DMS 273 (cell line): Measurements from ENCODE around the gene MAEL.

ENCODE experiments used
- DNase-seq: peaks from one replicate; lab custom pipeline; 2025; ENCODE audit not compliant: unreplicated experiment; lab: John Stamatoyannopoulos, UW

The MAEL gene

GRCh38 chr1:166988974-166989515 is at the start of gene MAEL:
TSS of gene MAEL (plus strand) at chr1:166989280. CDS start at chr1:166989353, 73 bp downstream.
- DNase-seq: no peak

GRCh38 chr1:166939741-166940375 is 49.2 kb upstream of the MAEL start:
- DNase-seq: peak; percentile 3

- no peak for DNase-seq
Observed at GRCh38 chr1:166944186-166944967, 44.7 kb upstream of the MAEL start.

GRCh38 chr1:166947398-166948043 is 41.6 kb upstream of the MAEL start:
- peak; percentile 77 for DNase-seq

DNA sequence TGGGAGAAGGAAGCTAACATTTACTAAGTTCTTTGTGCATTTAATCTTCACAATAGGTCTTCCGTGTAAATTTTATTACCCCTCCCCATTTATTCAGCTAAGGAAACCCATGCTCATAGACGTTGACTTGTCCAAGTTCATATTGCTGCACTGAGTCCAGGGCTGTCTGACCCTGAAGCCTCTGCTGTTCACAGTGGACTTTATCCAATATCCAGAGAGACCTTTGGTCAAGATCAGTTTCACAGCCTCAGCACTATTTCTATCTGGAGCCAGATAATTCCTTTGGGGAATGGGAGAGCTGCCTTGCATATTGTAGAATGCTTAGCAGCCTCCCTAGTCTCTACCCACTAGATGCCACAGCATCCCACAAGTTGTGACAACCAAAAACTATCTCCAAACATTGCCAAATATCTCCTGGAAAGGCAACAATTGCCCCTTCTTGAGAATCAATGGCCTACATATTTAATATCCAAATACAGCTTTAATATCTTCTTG is 40.2 kb upstream of the MAEL start:
- no peak for DNase-seq

DNA sequence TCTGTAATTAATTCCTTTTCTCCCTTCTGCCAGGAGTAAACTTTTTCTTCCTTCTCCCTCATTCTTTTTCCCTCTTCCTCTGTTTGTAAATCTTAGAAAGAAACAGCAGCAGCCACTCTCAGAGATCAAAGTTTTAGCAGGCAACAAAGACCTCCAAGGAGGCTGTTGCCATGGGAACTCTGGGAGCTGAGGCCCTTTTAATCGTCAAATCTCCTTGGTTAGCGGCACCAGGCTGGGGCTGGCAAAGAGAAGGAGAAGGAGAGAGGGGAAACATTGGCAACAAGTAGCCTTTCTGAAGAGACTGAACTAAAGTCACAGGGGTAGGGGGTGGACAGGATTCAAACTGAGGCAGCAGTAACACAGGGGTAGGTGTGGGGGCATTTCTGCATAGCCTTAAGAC is 38.9 kb upstream of the MAEL start:
- peak; percentile 32 for DNase-seq

DNA sequence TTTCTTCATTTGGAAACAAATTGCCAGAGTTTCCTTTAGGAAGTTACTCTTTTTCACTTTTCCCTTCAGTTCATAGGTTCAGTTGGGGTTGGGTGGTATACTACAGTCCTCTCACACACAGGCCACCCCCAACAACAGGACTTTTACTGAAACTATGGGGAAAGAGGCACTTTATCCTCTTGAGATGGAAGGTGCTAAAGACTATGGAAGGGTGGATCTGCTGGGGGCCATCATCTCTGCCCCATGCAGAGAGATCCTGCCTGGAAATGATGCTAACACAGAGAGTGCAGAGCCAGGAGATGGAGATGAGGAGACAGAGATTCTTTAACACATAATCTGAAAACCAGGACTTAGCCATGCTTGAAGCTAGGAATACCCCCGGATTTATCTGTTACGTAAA is 38.0 kb upstream of the MAEL start:
- DNase-seq: no peak

DNA sequence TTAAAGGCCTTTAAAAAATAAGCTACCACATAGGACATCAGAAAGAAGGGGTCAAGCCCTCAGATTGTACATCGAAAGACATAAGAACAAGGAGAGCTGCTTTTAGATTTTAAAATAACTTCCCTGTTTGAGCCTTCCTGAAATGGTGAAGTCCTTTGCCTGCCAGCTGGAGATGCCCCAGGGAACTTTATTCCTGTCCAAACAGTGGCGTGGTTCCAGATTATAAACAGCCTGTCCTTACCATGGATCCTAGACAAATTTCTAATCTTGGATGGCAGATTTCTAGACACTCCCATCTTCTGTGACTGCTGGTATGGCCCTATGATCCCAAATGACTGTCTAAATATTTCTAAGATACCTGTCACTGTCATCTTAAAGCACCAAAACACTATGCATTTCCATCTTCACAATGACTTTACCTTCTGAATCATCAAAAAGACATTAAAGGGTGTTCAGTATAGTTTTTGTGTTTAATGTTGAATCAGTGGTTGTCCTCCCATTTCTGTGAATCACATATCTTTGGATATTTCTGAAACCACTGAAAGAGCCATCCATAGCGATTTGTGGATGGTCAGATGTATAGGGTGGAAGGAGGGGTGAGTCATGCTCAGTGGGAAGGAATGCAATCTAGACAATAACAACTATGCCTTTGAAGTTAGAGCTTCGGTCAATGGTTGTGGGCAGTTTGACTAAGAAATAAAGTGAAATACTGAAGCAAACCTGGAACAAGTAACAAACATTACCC is 36.9 kb upstream of the MAEL start:
- peak; percentile 32 for DNase-seq

DNA sequence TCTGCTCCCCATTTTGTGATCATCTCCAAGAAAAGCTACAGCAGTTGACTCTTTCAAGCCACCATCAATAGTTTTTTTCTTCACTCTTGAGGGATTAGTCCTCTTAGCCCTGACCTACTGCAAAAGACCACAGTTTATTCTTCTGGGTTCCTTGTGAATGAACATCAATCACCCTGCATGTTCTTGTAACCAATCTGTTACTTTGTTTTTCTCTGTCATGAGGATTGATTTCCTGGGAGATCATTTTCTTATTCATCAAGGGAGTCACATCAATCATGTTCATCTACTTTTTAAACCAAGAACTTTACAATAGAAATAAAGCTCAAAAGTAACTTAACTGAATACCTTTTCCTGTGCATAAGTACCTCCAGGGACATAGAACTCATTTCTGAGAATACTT is 35.6 kb upstream of the MAEL start:
- no peak for DNase-seq

- DNase-seq: no peak
Observed at GRCh38 chr1:166956057-166956850, 32.8 kb upstream of the MAEL start.

GRCh38 chr1:166956872-166957271 is 32.2 kb upstream of the MAEL start:
- DNase-seq: no peak

DNA sequence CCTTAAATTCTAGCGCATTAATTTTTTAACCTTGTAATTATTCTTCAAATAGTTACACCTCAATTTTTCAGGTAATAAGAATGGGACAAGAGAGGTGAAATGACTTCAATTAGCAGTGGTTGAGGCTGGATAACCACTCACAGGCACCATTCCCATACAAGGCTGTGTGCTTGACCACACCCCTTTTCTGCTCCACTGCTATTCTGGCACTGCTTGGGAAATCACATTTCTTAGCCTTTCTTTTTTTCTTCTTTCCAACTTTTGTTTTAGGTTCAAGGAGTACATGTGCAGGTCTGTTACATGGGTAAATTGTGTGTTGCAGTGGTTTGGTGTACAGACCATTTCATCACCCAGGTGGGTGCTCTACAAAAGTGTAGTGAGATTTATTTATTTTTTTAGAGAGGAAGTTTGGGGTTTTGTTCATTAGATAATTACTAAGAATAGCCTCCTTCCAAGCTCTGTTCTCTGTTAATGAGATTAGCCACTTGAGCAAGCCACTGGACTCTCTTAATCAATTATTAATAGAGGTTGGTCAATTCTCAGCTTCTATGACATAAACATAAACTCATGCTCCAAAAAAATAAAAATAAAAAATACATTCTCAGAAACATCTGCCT is 28.1 kb upstream of the MAEL start:
- no peak for DNase-seq

DNA sequence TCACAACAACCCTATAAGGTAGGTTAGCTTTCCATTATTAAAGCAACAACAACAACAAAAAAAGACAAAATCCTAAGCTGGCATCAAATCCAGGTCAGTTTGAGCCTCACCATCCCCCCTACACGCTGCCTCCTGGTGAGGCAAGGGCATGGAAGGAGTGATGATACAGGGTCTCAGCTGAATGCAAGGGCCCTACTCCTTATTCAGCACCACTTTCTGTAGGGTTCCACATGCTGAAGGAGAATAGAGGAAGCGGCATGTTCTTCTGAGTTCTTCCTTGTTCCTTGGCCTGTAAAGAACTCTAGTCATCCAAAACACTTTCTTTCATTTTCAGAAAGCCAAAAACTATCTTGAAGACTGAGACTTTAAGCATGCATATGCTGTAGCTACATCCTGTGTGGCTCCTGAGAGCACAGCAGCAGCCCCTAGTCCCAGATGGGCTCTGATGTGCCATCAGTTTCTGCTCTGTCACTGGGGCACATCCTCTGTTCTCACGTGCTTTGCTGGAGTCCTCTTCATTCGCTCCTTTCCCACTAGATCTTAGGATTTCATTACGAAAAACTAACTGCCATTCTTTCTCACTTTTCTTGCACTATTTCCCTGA is 19.9 kb upstream of the MAEL start:
- no peak for DNase-seq

GRCh38 chr1:166971252-166971651 is 17.8 kb upstream of the MAEL start:
- no peak for DNase-seq

DNA sequence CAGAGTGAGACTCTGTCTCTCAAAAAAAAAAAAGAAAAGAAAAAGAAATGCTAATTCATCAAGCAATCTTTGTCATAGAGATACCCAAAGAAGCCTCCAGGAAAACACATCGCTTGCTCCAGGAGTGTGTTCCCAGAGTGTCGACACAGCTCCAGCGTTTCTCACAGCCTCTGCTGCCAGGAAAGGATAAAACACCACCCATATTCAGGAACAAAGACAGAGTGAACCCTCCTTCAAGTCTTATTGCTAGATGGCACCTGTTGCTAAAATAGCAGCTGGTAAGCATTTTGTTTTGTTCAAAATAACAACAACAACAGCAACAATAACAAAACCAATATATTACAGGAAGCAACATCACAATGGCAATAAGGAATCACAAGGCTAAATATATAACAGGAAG is 16.9 kb upstream of the MAEL start:
- DNase-seq: no peak

- DNase-seq: no peak
Observed at GRCh38 chr1:166972826-166973225, 16.3 kb upstream of the MAEL start.

GRCh38 chr1:166974647-166975345 is 14.3 kb upstream of the MAEL start:
- DNase-seq: peak; percentile 26

GRCh38 chr1:166975361-166976129 is 13.5 kb upstream of the MAEL start, which contains the start of gene ILDR2:
TSS of gene ILDR2 (minus strand) at chr1:166975540. CDS start at chr1:166975268, 272 bp downstream.
- peak; percentile 74 for DNase-seq
